ENCODE data around the gene TRPM6.

The TRPM6 gene

GRCh38 chr9:74718709-74719108 lies 169.0 kb downstream of the TRPM6 start:
- no peak overlapping the region for H3K27ac ChIP-seq
- TF ChIP-seq CTCF (IDR thresholded peaks at IDR 0.05) = no peak
- TF ChIP-seq ZFX (IDR thresholded peaks at IDR 0.05; ENCODE audit: borderline replicate concordance) = no peak

GRCh38 chr9:74711341-74711740 lies 176.4 kb downstream of the TRPM6 start:
- no peak for TF ChIP-seq ZFX (IDR thresholded peaks at IDR 0.05; ENCODE audit: borderline replicate concordance)
- TF ChIP-seq CTCF (IDR thresholded peaks at IDR 0.05) = no peak
- H3K27ac ChIP-seq = no peak overlapping the region

- TF ChIP-seq ZFX (IDR thresholded peaks at IDR 0.05; ENCODE audit: borderline replicate concordance) (no peak), CTCF (IDR thresholded peaks at IDR 0.05) (no peak)
- H3K27ac ChIP-seq = no peak overlapping the region
Measured at GRCh38 chr9:74697535-74697934, 190.2 kb downstream of the TRPM6 start.

GRCh38 chr9:74696520-74696919 lies 191.2 kb downstream of the TRPM6 start:
- TF ChIP-seq CTCF (IDR thresholded peaks at IDR 0.05) (no peak), ZFX (IDR thresholded peaks at IDR 0.05; ENCODE audit: borderline replicate concordance) (no peak)
- no peak overlapping the region for H3K27ac ChIP-seq

GRCh38 chr9:74691058-74691457 lies 196.7 kb downstream of the TRPM6 start:
- H3K27ac ChIP-seq = no peak overlapping the region
- no peak for TF ChIP-seq CTCF (IDR thresholded peaks at IDR 0.05)
- no peak for TF ChIP-seq ZFX (IDR thresholded peaks at IDR 0.05; ENCODE audit: borderline replicate concordance)

- no peak overlapping the region for H3K27ac ChIP-seq
- no peak for TF ChIP-seq ZFX (IDR thresholded peaks at IDR 0.05; ENCODE audit: borderline replicate concordance)
- TF ChIP-seq CTCF (IDR thresholded peaks at IDR 0.05) = no peak
Measured at GRCh38 chr9:74683322-74683721, 204.4 kb downstream of the TRPM6 start.

- no peak overlapping the region for H3K27ac ChIP-seq
- TF ChIP-seq ZFX (IDR thresholded peaks at IDR 0.05; ENCODE audit: borderline replicate concordance) = no peak
- no peak for TF ChIP-seq CTCF (IDR thresholded peaks at IDR 0.05)
Measured at GRCh38 chr9:74681906-74682305, 205.8 kb downstream of the TRPM6 start.

All from 22Rv1 (cell line).